Embryonic facial prominence (tissue), 1 donor: ENCODE results near the gene SHC3.
A peak's percentile ranks its signal among the peaks of the same experiment; 100 is the strongest.

Experiments used
- DNase-seq: peaks from one replicate; pipeline ENCODE4 v3.0.0-alpha.2; 2016; ENCODE audit errors: extremely low spot score

SHC3 gene

GRCh38 chr9:89186960-89187359 lies 8.3 kb upstream of the SHC3 start:
- no peak for DNase-seq

- DNase-seq: no peak
These were observed 7.4 kb upstream of the SHC3 start for GRCh38 chr9:89185980-89186379.

GRCh38 chr9:89183146-89183545 lies 4.5 kb upstream of the SHC3 start:
- DNase-seq: no peak

- no peak for DNase-seq
These were observed 3.8 kb upstream of the SHC3 start for GRCh38 chr9:89182369-89182768.

- peak; percentile 68 for DNase-seq
These were observed 1.5 kb upstream of the SHC3 start for GRCh38 chr9:89179895-89180734.

GRCh38 chr9:89179540-89179894 lies 899 bp upstream of the SHC3 start:
- no peak for DNase-seq

GRCh38 chr9:89178830-89179539 lies 367 bp upstream of the SHC3 start:
- DNase-seq: no peak

- no peak for DNase-seq
These were observed 1.3 kb downstream of the SHC3 start for GRCh38 chr9:89177012-89177943.

- no peak for DNase-seq
These were observed 2.8 kb downstream of the SHC3 start for GRCh38 chr9:89175828-89176261.

GRCh38 chr9:89174291-89174690 lies 4.3 kb downstream of the SHC3 start:
- no peak for DNase-seq

GRCh38 chr9:89173072-89173471 lies 5.5 kb downstream of the SHC3 start:
- no peak for DNase-seq

- DNase-seq: no peak
These were observed 6.2 kb downstream of the SHC3 start for GRCh38 chr9:89172398-89172797.

GRCh38 chr9:89171693-89172092 lies 6.9 kb downstream of the SHC3 start:
- no peak for DNase-seq

GRCh38 chr9:89171231-89171630 lies 7.4 kb downstream of the SHC3 start:
- no peak for DNase-seq

GRCh38 chr9:89168901-89169813 lies 9.5 kb downstream of the SHC3 start:
- DNase-seq: no peak

GRCh38 chr9:89167788-89168187 lies 10.8 kb downstream of the SHC3 start:
- no peak for DNase-seq

GRCh38 chr9:89166852-89167251 lies 11.8 kb downstream of the SHC3 start:
- no peak for DNase-seq

- DNase-seq: no peak
These were observed 12.7 kb downstream of the SHC3 start for GRCh38 chr9:89165880-89166279.

- DNase-seq: no peak
These were observed 13.3 kb downstream of the SHC3 start for GRCh38 chr9:89165341-89165740.

- no peak for DNase-seq
These were observed 17.4 kb downstream of the SHC3 start for GRCh38 chr9:89161221-89161620.

GRCh38 chr9:89160806-89161205 lies 17.8 kb downstream of the SHC3 start:
- DNase-seq: no peak
